Stimulated activated CD8-positive, alpha-beta memory T cell treated with anti-CD3 and anti-CD28 coated beads, Interleukin-12 subunit alpha, Interleukin-12 subunit beta, amount 100 ng/mL, for 24 hours (primary cell): Measurements from ENCODE around the gene PSG4.
"Not testable (repeated sequence)": the region's sequence is repeated elsewhere in the genome, so short reads cannot be mapped to it uniquely, and the experiment has no call there.

Experiments used
- DNase-seq: peaks from one replicate; pipeline ENCODE4 v3.0.0-alpha.2; 2020; ENCODE audit errors: extremely low read depth

PSG4 gene

DNA sequence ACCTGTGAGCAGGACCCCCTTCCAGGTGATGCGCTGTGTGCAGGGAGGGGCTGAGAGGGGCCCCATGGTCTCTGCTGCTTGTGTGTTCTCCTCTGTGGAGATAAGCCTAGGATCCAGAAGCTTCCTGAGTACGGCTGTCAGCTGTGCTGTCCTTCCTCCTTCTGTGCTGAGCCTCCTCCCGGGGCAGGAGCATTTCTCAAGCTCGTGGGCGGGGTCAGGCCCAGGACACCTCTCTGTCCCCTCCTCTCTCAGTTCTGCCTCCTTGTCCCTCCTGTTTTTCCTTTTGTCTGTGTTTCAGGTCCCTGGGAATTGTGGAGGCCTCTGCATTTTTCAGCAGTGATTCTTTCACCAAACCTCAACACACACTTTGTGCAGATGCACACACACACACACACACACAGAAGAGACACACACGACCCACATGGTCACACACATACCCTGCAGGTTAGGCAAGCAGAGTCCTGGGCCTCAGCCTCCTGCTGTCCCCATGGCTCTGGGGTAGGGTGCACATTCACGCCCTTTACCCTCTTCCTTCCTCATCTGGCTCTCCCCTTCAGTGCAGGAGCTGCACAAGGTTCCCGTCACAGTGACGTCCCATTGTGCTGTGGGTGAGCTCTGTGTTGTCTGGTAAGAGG lies at the start of gene PSG4:
Gene PSG4 (minus strand): TSS at position 168 of the 635 bp plus-strand sequence. CDS start 102 bp downstream, at position 66.
- DNase-seq: not testable (repeated sequence)

DNA sequence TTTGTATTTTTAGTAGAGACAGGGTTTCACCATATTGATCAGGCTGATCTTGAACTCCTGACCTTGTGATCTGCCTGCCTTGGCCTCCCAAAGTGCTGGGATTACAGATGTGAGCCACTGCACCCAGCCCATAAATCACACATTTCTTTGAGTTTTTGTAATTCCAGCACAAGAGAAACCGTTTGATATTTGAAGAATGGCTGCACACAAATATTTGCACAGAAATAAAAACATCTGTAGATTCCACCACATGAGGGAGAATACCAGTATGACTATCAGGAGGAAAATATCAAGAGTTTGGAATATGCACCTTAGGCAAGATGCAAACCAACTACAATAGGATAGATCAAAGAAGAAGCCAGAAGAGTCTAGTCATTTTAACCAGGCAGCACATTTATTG lies 46.0 kb upstream of the PSG4 start:
- not testable (repeated sequence) for DNase-seq

DNA sequence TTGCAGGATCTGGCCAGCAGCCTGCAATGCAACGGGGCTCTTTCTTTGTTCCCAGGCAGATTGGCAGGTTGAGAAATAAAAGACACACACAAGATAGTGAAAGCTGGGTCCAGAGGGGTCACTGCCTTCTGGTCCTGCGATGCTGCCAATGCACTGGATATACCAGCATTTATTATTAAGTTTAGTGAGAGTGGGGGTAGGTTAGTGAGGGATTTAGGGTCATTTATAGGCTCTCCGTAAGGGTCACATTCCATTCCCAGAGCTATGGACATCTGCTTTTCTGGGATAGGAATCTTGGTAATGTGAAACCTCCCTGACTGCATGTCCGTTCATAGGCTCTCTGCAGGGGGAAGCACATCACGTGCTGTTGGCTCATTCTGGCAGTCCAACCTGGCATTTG lies 44.9 kb upstream of the PSG4 start:
- DNase-seq: not testable (repeated sequence)

DNA sequence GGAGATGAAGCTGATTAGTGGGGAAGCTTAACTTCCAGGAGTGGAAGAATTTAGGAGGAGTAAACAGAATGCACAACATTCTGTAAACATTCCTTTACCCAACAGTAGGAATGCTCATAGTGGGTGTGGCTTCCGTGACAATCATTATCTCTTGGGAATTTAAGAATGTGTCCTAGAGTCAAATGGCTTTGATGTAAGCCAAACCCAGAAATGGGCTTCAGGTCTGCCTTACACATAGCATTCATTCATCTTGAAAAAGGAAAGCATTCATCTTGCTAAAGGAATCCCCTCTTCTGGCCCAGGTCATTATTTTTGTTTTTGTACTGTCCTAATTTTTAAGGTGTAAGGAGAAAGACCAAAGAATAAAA lies 43.2 kb upstream of the PSG4 start:
- not testable (repeated sequence) for DNase-seq

DNA sequence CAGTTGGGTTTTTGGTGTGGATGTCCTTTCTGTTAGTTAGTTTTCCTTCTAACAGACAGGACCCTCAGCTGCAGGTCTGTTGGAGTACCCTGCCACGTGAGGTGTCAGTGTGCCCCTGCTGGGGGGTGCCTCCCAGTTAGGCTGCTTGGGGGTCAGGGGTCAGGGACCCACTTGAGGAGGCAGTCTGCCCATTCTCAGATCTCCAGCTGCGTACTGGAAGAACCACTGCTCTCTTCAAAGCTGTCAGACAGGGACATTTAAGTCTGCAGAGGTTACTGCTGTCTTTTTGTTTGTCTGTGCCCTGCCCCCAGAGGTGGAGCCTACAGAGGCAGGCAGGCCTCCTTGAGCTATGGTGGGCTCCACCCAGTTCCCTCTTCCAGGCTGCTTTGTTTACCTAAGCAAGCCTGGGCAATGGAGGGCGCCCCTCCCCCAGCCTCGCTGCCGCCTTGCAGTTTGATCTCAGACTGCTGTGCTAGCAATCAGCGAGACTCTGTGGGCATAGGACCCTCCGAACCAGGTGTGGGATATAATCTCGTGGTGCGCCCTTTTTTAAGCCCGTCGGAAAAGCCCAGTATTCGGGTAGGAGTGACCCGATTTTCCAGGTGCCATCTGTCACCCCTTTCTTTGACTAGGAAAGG lies 41.9 kb upstream of the PSG4 start:
- not testable (repeated sequence) for DNase-seq

DNA sequence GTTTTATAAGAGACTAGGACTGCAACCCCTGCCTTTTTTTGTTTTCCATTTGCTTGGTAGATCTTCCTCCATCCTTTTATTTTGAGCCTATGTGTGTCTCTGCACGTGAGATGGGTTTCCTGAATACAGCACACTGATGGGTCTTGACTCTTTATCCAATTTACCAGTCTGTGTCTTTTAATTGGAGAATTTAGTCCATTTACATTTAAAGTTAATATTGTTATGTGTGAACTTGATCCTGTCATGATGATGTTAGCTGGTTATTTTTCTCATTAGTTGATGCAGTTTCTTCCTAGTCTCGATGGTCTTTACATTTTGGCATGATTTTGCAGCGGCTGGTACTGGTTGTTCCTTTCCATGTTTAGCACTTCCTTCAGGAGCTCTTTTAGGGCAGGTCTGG lies 40.4 kb upstream of the PSG4 start:
- DNase-seq: not testable (repeated sequence)

DNA sequence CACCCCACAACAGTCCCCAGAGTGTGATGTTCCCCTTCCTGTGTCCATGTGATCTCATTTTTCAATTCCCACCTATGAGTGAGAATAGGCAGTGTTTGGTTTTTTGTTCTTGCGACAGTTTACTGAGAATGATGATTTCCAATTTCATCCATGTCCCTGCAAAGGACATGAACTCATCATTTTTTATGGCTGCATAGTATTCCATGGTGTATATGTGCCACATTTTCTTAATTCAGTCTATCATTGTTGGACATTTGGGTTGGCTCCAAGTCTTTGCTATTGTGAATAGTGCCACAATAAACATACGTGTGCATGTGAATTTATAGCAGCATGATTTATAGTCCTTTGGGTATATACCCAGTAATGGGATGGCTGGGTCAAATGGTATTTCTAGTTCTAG lies 36.8 kb upstream of the PSG4 start:
- DNase-seq: not testable (repeated sequence)

DNA sequence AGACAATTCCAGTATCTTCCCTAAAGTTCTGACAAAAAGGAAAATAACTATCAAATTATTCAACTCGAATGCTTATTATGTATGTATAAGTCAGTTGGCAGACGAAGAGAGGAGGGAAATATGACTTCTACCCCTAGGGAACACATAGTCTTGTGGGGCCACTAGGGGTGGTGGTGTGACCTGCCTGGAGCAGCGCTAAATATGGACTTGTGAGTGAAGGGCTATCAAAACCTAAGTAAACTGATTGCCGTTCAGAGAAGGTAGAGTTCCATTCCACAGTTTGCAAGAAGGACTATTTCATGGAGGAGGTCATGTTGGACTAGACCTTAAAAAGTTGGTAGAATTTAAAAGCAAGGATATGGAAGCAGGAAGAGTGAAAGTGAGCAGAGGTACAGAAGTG lies 32.8 kb upstream of the PSG4 start:
- not testable (repeated sequence) for DNase-seq

DNA sequence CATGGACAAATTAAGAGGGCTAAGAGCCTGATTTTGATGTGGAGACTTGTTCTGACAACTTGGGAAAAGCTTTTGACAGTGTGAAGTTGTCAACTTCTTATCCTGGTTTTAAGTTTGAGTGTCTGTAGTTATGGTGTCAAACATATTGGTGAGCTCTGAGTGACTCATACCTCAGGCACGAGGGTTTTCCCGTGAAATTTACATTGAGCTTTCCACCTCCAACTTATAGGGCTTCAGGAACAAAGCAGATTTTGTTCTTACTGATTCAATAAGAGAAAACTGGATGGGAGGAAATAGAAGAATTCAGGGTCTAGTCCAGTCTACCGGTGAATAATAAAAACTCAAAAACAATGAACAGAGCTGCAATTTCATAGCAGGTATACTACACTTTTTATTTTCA lies 30.2 kb upstream of the PSG4 start:
- not testable (repeated sequence) for DNase-seq

DNA sequence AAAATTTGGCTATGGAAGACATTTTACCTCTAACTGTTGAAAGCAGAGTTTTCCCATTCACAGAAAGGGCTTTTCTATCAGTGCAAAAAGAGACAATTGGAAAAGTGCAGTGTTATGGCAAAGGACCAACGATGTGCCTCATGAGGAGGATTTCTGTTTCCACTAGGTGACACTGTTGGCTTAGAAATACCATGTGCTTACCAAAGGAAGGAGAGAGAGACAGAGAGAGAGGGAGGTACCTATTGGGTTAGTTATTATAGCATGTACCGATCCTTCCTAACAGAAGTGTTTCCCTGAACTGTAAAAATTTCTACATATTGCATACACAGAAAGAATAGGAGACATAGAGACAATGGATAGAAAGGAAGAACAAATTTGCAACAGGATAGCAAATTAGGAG lies 23.9 kb upstream of the PSG4 start:
- DNase-seq: no peak

DNA sequence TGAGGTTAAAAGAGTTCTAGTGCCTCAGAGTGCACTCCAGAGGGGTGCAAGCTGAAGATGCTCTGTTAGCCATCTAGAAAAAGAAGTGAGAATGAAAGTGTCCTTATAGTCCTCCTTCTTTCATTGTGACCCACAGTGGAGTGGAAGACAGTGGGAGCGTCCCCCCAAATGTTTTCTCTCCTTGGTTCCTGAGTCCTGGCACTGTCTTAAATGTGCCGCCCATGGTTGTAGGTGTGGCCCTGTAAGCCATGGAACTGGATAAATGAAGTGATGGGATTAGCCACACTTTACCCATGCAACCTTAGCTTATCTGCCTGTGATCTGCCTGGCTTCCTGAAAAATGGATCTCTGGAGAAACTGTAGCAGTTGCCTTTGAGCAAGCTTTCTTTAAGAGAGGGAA lies 23.3 kb upstream of the PSG4 start:
- DNase-seq: not testable (repeated sequence)

DNA sequence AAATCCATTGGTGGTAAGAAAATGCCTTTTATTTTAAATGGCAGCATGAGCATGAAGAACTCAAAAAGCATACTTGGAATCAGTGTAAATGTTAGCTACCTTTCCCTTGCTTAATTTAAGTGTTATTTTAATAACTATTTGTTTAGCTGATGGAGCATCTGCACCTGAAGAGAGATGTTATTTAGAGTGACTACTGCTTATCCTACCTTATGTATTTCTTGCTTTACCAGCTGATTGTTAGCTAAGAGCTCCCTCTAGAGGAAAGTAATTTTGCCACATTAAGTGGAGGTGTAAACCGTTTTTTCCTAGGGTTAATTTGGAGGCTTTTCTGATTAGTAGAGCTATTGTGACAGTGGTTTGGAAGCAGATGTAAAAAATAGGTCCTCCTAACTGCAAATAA lies 21.5 kb upstream of the PSG4 start:
- DNase-seq: not testable (repeated sequence)

DNA sequence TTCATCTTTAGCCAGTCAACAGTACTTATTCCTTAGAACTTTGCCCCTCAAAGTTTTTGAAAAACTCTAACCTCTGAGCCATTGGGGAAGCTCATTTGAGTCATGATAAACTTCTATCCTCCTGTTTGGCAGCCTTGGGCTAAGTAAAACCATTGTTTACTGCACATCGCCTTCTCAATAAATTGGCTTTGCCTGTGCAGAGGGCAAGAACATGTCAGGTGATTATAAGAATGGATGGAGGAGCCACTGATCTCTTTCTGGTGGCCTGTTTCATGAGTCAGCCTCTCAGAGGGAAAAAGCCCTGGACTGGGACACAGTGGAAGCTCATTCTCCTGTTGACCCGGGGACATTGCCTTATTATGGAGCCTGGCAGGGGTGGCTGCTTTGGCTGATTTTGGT lies 19.4 kb upstream of the PSG4 start:
- DNase-seq: no peak

DNA sequence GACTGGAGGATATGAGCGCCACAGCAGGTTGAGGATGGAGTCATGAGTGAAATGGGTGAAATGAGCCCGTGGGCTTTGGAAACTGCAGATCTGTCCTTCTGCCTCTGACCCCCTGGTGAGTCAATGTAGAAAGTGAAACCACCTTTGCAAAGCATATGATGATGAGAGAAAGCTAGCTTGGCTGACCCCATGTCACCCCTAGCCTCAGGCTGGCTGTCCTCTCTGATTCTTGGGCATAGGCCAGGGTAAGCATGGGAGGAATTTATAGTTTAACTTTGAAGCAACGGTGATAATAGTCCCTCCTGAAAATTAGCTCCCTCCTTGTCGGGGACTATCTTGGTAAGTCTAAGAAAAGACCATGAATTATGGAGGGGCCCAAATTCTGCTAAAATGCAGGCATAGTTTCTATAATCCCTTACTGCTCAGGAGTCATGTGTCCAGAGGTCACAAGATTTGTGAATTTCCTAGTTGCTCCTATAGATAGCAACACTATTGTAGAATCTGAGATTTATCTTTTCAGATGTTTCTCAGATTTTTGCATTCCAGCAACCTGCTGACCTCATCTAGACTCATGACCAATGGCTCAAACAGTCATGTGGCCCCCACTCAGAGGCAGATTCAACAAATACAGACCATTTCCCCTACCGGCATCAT lies 18.9 kb upstream of the PSG4 start:
- DNase-seq: not testable (repeated sequence)

DNA sequence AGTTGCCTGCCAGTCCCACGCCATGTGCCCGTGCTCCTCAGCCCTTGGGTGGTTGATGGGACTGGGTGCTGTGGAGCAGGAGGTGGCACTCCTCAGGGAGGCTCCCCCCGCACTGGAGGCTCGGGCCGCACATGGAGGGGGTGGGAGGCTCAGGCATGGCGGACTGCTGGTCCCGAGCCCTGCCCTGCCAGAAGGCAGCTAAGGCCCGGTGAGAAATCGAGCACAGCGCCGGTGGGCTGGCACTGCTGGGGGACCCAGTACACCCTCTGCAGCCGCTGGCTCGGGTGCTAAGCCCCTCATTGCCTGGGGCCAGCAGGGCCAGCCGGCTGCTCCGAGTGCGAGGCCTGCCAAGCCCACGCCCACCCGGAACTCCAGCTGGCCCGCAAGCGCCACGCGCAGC lies 16.5 kb upstream of the PSG4 start:
- DNase-seq: not testable (repeated sequence)

DNA sequence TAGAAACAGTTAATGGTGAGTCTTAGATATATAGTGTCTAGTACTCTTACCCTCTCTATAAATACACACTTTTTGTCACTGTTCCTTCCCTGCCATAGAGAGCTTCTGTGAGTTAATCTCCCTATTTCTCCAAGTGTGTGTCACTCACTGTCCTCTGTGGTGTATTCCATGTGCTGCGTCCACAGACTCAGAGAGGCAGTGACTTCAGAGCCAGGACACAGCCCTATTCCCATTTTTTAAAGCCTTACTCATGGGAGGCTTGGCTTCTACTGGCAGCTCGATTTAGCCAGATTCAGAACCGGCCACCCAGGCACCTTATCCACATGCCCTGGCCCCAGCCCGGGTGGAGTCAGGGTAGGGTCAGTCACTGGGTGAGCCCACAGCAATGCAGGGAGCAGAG lies 13.7 kb upstream of the PSG4 start:
- not testable (repeated sequence) for DNase-seq

DNA sequence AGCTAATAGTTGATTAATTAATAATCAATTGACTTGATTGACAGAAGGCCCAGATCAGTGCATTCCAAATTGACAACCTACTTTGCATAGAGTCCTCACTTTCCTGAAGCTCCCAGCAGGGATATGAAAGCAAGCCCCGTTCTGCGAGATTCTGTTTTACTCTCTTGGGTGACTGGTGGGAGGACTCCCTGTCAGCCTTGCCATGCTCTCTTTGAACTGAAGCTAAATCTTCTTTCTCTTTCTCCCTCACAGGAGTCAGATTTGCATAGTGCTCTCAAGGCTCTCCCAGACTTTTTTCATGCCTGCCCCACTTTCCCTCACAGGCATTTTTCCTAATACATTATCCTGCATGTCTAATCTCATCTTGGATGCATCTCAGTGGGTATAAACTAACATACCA lies 10.4 kb upstream of the PSG4 start:
- not testable (repeated sequence) for DNase-seq

DNA sequence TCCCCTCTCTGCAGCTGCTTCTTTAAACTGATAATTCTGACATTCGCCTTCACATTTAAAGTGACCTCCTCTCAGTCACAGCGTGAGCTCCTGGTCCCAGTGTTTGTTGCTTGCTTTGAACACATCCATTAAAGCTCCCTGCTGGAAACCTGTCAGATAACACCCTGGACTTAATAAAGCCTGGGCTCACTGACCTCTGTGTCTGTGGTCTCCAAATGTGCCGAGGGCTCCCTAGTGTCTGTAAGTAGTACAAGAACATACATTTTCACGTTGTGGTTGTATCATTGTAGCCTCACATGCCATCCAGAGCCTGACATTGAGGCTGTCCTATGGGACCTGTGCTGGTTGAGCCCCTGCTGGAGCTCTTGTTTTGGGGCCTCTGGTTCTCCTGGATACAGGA lies 2.6 kb upstream of the PSG4 start:
- DNase-seq: no peak

DNA sequence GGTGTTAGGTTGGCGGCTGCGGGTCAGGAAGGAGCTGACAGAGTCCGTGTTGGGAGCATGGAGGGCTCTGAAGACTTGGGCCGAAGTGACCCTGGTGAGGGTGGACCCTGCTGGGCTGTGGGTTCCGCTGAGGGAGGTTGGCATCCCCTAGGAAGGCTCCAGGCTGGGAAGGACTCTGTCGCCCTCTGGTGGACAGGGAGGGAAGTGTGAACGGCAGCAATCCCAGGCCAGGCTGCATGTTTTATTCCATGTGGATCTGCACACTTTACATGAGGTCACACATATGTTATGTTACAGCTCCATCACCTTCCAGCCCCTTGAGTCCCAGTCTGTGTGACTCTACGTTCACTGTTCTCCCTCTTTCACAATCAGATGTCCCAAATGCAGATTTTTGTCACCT lies 1.7 kb upstream of the PSG4 start:
- not testable (repeated sequence) for DNase-seq

DNA sequence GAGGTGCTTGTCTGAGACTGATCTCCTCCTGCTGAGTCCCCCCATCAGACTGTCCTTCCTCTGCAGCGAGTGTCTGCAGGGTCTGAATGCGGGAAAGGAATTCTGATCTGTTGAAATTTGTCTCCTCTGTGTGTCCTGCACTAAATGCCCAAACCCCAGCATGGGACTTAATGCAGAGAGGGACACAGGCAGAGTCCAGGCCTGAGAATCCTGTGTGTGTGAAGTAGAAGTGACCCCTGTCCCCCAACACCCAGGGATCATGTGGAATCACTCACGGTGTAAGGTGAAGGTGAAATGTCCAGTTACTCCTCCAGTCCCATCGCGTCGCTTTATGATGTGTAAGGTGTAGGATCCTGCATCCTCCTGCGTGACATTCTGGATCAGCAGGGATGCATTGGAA lies 1.8 kb downstream of the PSG4 start:
- DNase-seq: not testable (repeated sequence)

DNA sequence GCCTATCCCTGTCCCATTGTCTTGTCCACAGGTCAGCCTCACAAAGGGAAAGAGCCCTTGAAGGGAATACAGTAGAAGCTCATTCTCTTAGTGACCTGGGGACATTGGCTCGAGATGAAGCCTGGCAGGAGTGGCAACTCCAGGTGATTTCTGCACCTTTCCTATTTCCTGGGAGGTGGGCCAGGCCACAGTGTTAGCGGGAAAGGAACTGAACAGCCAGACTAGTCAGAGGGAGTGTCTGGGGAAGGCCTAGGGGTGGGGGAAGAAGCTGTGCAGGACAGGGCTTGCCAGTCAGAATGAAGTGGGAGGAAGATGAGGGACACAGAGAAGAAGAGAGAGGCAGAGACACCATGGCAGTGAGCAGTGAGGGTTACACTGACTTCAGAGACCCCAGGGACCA lies 3.5 kb downstream of the PSG4 start:
- not testable (repeated sequence) for DNase-seq

DNA sequence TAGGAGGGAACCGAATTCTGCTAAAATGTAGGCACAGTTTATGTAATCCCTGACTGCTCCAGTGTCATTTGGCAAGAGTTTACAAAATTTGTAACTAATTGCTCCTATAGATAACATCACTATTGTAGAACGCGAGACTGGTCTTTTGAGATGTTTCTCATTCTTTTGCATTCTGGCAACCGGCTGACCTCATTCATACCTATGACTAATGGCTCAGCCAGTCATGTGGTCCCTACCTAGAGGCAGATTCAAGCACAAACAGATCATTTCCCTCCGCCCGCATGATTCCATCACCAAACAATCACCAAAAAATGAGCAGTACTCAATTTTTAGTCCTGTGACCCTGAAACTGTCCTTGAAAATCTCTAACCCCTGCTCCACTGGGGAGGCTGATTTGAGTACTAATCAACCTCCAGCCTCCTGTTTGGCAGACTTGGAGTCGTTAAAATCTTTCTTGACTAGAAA lies 4.1 kb downstream of the PSG4 start:
- not testable (repeated sequence) for DNase-seq
